HepG2 (cell line): ENCODE results near the gene POU2F1. TPM values are rescaled to one million over a fixed set of nuclear protein-coding genes. Genes with fewer than 3 reads are reported as not detected.
A peak's percentile ranks its signal among the peaks of the same experiment; 100 is the strongest.

ENCODE experiments used
- ATAC-seq: fragments of 200-7000 bp; cut with Tn5 transposase; 3 replicates; pipeline ENCODE4 v1.9.1; 2020; ENCODE audit warnings: mild to moderate bottlenecking, moderate library complexity
- BruUV-seq: library from RNA; stranded (reverse); fragments of 400-500 nt; replicated peaks from 2 replicates; lab custom pipeline; 2021; lab: Mats Ljungman, UMichigan
- CTCF ChIA-PET: fragments of 300-600 bp; formaldehyde crosslinking; extraction: SDS; loops from one replicate; lab custom pipeline; 2021; ENCODE audit warnings: low total read pairs, inconsistent platforms, low intra/inter-chr PET ratio; lab: Yijun Ruan, JAX
- POLR2A ChIA-PET: fragments of 350-600 bp; sonication (Branson Sonifier 250); formaldehyde crosslinking; loops from one replicate; lab custom pipeline; 2020; ENCODE audit warnings: antibody characterized with exemption, inconsistent platforms; lab: Yijun Ruan, JAX
- DNase-seq: peaks from one replicate; pipeline ENCODE4 v3.0.0-alpha.2; 2015; ENCODE audit warnings: low spot score
- FAIRE-seq: peaks from 3 replicates; lab custom pipeline; 2011; peaks lifted over from hg19 to GRCh38; lab: Jason Lieb, UNC
- H2AFZ ChIP-seq: one replicate; pipeline ENCODE4 v1.6.1; 2011; ENCODE audit warnings: low read length, inconsistent platforms
- H3K27ac ChIP-seq: fragments of 300-600 bp; 3 replicates; pipeline ENCODE4 v1.8.0; 2011; ENCODE audit warnings: mixed run types, mild to moderate bottlenecking, mixed read lengths, low read length, inconsistent platforms; ENCODE audit not compliant: insufficient read depth; ENCODE audit errors: extremely low read length
- H3K27me3 ChIP-seq, 2 experiments: fragments of 200-600 bp in 1 of 2; 2 replicates in 1 of 2; 3 replicates in 1 of 2; pipeline versions ENCODE4 v1.6.0 to v1.8.0; 2011; ENCODE audit warnings: low read length in 2 of 2, mild to moderate bottlenecking in 2 of 2, moderate library complexity in 2 of 2, inconsistent platforms in 1 of 2; ENCODE audit not compliant: insufficient read depth in 2 of 2, control insufficient read depth in 1 of 2
- H3K36me3 ChIP-seq, 2 experiments: fragments of 200-600 bp in 1 of 2; replicated peaks in 1 of 2; 2 replicates in 1 of 2; 3 replicates in 1 of 2; pipeline versions ENCODE4 v1.5.1 to v1.8.0; 2011; ENCODE audit warnings: low read length in 2 of 2, inconsistent platforms in 1 of 2; ENCODE audit not compliant: insufficient read depth in 2 of 2, control insufficient read depth in 1 of 2
- H3K4me1 ChIP-seq: 2 replicates; pipeline ENCODE4 v1.5.1; 2012; ENCODE audit warnings: low read length, inconsistent platforms; ENCODE audit not compliant: insufficient read depth
- H3K4me2 ChIP-seq: 2 replicates; pipeline ENCODE4 v1.6.0; 2011; ENCODE audit warnings: low read depth, low read length, inconsistent platforms
- H3K4me3 ChIP-seq, 3 experiments: fragments of 200-600 bp in 1 of 3; sonication (generic), shearing (Covaris generic) in 1 of 3; replicated peaks in 1 of 3; 2 replicates each; pipeline ENCODE4 v1.5.1; 2011 to 2016; ENCODE audit warnings: low read length in 3 of 3, inconsistent platforms in 2 of 3, low read depth in 2 of 3, mild to moderate bottlenecking in 2 of 3, control low read depth in 1 of 3, mixed read lengths in 1 of 3; ENCODE audit not compliant: insufficient read depth in 1 of 3
- H3K79me2 ChIP-seq: one replicate; pipeline ENCODE4 v1.6.1; 2011; ENCODE audit warnings: low read length, inconsistent platforms; ENCODE audit not compliant: insufficient read depth
- H3K9ac ChIP-seq: 2 replicates; pipeline ENCODE4 v1.6.0; 2011; ENCODE audit warnings: mild to moderate bottlenecking, low read depth, low read length, inconsistent platforms; ENCODE audit not compliant: insufficient read depth
- H3K9me3 ChIP-seq: 2 replicates; pipeline ENCODE4 v1.5.1; 2012; ENCODE audit warnings: mild to moderate bottlenecking, low read length
- H4K20me1 ChIP-seq: 2 replicates; pipeline ENCODE4 v1.6.0; 2011; ENCODE audit warnings: inconsistent platforms, mild to moderate bottlenecking, low read length, moderate library complexity; ENCODE audit not compliant: insufficient read depth
- FOXC1 ChIP-seq: sonication (generic); formaldehyde crosslinking; IDR thresholded peaks from 2 replicates; pipeline ENCODE4 v1.8.0; 2022; ENCODE audit warnings: mild to moderate bottlenecking, missing genetic modification reagents, borderline replicate concordance
- KAT8 ChIP-seq: IDR thresholded peaks from 2 replicates; pipeline ENCODE4 v1.6.1; 2016; ENCODE audit warnings: missing genetic modification reagents, missing compliant biosample characterization
- MBNL3 ChIP-seq: fragments of 250-450 bp; sonication (Bioruptor Pico); conservative IDR thresholded peaks from 2 replicates; pipeline ENCODE4 v1.8.0; 2022; ENCODE audit warnings: mild to moderate bottlenecking, inconsistent platforms
- MYC ChIP-seq: sonication (generic); formaldehyde crosslinking; IDR thresholded peaks from 2 replicates; pipeline ENCODE4 v1.9.0; 2021; ENCODE audit warnings: missing genetic modification reagents, borderline replicate concordance
- NR1H2 ChIP-seq: sonication (generic); formaldehyde crosslinking; IDR thresholded peaks from 2 replicates; pipeline ENCODE4 v1.8.1; 2022; ENCODE audit warnings: low read depth, missing genetic modification reagents, borderline replicate concordance
- TAF15 ChIP-seq: fragments of 200-400 bp; formaldehyde crosslinking; IDR thresholded peaks from one replicate; pipeline ENCODE4 v1.6.1; 2018; ENCODE audit warnings: mild to moderate bottlenecking, low read depth, low read length; ENCODE audit not compliant: poor library complexity, severe bottlenecking
- TFDP2 ChIP-seq: sonication (generic); formaldehyde crosslinking; IDR thresholded peaks from 2 replicates; pipeline ENCODE4 v1.4.0; 2020; ENCODE audit warnings: missing genetic modification reagents
- ZBTB2 ChIP-seq: sonication (generic); formaldehyde crosslinking; IDR thresholded peaks from 2 replicates; pipeline ENCODE4 v1.8.0; 2022; ENCODE audit warnings: low read depth, missing genetic modification reagents
- ZNF232 ChIP-seq: sonication (generic); formaldehyde crosslinking; IDR thresholded peaks from 2 replicates; pipeline ENCODE4 v1.4.0; 2020; ENCODE audit warnings: missing genetic modification reagents, borderline replicate concordance
- ZNF619 ChIP-seq: sonication (generic); formaldehyde crosslinking; IDR thresholded peaks from 2 replicates; pipeline ENCODE4 v1.4.0; 2020; ENCODE audit warnings: mild to moderate bottlenecking, missing genetic modification reagents
- ZNF776 ChIP-seq: sonication (generic); formaldehyde crosslinking; IDR thresholded peaks from 2 replicates; pipeline ENCODE4 v1.4.0; 2020; ENCODE audit warnings: mild to moderate bottlenecking, missing genetic modification reagents
- WGBS: methylation state at CpG from one replicate; pipeline ENCODE4 v1.1.6; 2017; ENCODE audit warnings: low lambda C conversion rate; 5-methylcytosine and 5-hydroxymethylcytosine counted together
- in situ Hi-C: cut with HindIII; loops from 2 replicates; pipeline ENCODE4 v1.10.0; 2017; ENCODE audit warnings: low pct_unique_long_range_greater_than_20kb; ENCODE audit not compliant: extremely low pct_ligation_motif_present
- intact Hi-C: fragments of 100-400 bp; cut with micrococcal nuclease; formaldehyde crosslinking; loops from one replicate; pipeline ENCODE4 v1.10.0; 2022; ENCODE audit not compliant: unreplicated experiment
- polyA plus RNA-seq, 8 experiments: library from polyadenylated mRNA; depleted of rRNA in 3 of 8; stranded (reverse) in 7 of 8; unstranded in 1 of 8; fragments of >200 nt; fragmentation: Illumina TruSeq in 4 of 8; extraction: Trizol in 4 of 8; gene quantifications; 2 replicates each; pipeline versions ENCODE4 v1.2.1 to v1.2.3, GENCODE V29; 2011 to 2016; ENCODE audit warnings: low read depth in 4 of 8, missing spikeins in 1 of 8, mixed read lengths in 1 of 8; ENCODE audit not compliant: insufficient read depth in 1 of 8
- total RNA-seq, 5 experiments: library from RNA; depleted of rRNA; stranded (reverse); fragments of >200 nt; fragmentation: Illumina TruSeq; extraction: Trizol; gene quantifications; 2 replicates each; pipeline ENCODE4 v1.2.3, GENCODE V29; 2016; ENCODE audit warnings: low read depth in 1 of 5
- TF ChIP-seq, protein P1 (sequence below): sonication (generic); formaldehyde crosslinking; IDR thresholded peaks from 2 replicates; pipeline ENCODE4 v1.8.0; 2022; ENCODE audit warnings: mild to moderate bottlenecking, missing genetic modification reagents, moderate library complexity

Gene POU2F1
- total and polyA plus RNA-seq, 2 of the 13 experiments (the other 11 are each of a cell fraction or from before 2014, with no cell fraction given), result 10.2 to 13.0 TPM

DNA sequence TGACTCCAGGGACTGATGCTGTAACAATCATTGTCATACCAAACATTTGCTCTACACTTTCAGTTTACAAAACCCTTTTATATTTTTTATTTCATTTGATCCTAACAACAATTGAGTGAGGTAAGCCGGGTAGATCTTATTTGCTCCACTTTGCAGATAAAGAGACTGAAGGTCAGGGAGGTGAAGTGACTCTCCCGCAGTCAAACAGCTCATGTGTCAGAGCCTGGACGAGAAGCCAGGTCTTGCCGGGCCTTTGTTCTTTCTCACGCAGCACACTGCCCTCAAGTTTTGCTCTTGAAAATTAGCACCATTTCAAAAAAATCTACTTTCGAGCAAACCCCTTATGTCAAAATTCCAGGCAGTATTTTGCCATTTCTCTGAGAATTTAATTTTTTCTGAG lies 232.4 kb downstream of the POU2F1 start (continued):
- TF ChIP-seq TFDP2 (CRISPR knock-in tag) (no peak), MBNL3 (CRISPR knock-in tag) (no peak), FOXC1 (CRISPR knock-in tag) (no peak)
- TF ChIP-seq, protein P1, sequence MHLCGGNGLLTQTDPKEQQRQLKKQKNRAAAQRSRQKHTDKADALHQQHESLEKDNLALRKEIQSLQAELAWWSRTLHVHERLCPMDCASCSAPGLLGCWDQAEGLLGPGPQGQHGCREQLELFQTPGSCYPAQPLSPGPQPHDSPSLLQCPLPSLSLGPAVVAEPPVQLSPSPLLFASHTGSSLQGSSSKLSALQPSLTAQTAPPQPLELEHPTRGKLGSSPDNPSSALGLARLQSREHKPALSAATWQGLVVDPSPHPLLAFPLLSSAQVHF (CRISPR knock-in tag), result no peak
- TF ChIP-seq, all 625 proteins: peak for 0

DNA sequence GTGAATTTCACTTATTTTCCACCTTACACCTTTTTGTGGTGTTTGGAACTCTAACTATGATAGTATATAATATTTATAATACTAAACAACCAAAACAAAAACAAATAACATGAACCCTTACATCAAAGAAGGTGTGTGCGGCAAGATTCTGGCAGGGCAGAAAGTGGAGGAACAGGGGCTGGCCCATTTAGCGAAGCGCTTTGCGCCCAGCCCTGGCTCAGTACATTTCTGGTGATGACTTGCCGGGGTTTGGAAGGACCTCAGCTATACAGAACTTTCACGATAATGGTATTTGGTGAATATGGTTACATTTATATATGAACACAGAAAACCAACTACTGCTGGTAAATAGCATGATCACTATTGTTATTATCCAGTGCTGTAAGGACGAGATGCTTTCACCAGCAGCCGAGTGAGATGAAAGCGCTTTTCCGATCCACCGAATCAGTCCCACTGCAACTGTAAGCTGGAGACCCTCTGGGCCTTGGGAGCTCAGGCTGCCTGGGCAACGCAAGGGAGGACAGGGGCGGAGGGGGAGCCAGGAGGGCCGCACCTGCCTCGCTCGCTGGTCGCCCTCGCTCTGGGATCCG lies 233.7 kb downstream of the POU2F1 start:
- Histone ChIP-seq H4K20me1 (no peaks in the 10 kb centered on the region), H3K36me3 (no peaks in the 10 kb centered on the region), H3K27me3 (peaks cover 7 to 49% of the 10 kb centered on the region in 2 experiments), H3K9me3 (no peaks in the 10 kb centered on the region), H3K4me3 (peak overlapping the region; percentile 66 to 79 (median 68)), H3K79me2 (no peaks in the 10 kb centered on the region), H2AFZ (no peak overlapping the region), H3K27ac (no peak overlapping the region), H3K9ac (no peak overlapping the region; the same call in 1 of the 2 replicates), H3K4me2 (peak overlapping the region; percentile 90), H3K4me1 (peaks cover 6% of the 10 kb centered on the region)
- no peak for ATAC-seq
- WGBS, result 55% methylated on average over 12 of the region's 19 CpGs
- in situ Hi-C loops (no loop called here), intact Hi-C loops (no loop called here)
- TF ChIP-seq NR1H2 (no peak), MYC (0 out of 2 replicates have a peak, but pooled peaks have one; percentile 2), KAT8 (CRISPR knock-in tag) (no peak), ZNF232 (0 out of 2 replicates have a peak, but pooled peaks have one; percentile 7), ZNF776 (no peak), TAF15 (no peak), ZNF619 (CRISPR knock-in tag) (0 out of 2 replicates have a peak, but pooled peaks have one; percentile 3), ZBTB2 (CRISPR knock-in tag) (no peak)
- POLR2A ChIA-PET, result no interaction called here
- FAIRE-seq, result no peak
- BruUV-seq, result no TSS peak
- no peak for DNase-seq
- CTCF ChIA-PET, result no interaction called here
